EH (cell line): ENCODE data around the gene UNC13D.
A peak's percentile ranks its signal among the peaks of the same experiment; 100 is the strongest.
"Not testable (repeated sequence)": the region's sequence is repeated elsewhere in the genome, so short reads cannot be mapped to it uniquely, and the experiment has no call there.

Experiments
- DNase-seq: peaks from one replicate; pipeline ENCODE4 v3.0.0-alpha.2; 2015; ENCODE audit warnings: low read depth

Gene UNC13D

GRCh38 chr17:75874323-75875181, 30.3 kb upstream of the UNC13D start:
- DNase-seq = no peak

DNA sequence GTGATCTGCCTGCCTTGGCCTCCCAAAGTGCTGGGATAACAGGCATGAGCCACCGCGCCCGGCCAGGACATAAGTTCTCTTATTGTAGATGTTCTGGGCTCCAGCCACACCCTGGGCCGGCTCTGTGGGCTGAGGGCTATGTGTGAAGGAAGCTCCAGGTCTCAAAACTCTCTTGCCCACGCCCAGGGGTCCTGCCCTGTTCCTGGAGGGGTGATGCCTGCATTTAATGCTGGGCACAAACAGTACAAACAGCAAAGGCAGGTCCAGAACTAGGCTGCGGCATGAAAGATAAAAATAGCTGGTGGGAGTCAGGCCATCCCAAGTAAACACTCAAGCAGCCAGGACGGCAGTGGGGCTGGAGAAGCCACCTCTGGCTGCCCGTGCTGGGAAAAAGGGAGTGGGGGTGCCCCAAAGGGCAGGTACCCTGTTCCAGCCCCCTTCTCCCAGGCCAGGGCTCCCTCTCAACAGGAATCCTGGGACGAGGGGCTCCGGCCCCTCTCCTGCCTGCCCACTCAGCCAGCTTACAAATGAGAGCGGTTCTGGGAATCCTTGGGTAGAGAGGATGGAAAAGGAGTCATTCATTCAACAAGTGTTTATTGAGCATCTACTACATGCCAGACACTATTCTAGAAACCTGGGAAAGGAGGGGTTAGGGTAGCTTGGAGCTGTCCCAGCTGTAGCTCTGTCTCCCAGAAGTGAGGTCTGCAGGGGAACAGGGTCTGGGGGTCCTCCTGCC, 29.6 kb upstream of the UNC13D start:
- no peak for DNase-seq

- peak; percentile 89 for DNase-seq
Observed at GRCh38 chr17:75872434-75873351, 28.5 kb upstream of the UNC13D start.

DNA sequence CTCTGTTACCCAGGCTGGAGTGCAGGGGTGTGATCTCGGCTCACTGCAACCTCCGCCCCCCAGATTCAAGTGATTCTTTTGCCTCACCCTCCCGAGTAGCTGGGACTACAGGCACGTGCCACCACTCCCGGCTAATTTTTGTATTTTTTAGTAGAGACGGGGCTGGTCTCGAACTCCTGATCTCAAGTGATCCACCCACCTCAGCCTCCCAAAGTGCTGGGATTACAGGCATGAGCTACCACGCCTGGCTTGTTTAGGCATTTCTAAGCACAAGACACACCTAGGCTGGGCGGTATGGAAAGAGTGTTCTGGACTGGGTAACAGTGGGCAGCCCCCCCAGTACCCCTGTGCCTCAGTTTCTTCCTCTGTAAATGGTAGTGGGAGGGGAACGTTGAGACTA, 26.0 kb upstream of the UNC13D start:
- DNase-seq = not testable (repeated sequence)

DNA sequence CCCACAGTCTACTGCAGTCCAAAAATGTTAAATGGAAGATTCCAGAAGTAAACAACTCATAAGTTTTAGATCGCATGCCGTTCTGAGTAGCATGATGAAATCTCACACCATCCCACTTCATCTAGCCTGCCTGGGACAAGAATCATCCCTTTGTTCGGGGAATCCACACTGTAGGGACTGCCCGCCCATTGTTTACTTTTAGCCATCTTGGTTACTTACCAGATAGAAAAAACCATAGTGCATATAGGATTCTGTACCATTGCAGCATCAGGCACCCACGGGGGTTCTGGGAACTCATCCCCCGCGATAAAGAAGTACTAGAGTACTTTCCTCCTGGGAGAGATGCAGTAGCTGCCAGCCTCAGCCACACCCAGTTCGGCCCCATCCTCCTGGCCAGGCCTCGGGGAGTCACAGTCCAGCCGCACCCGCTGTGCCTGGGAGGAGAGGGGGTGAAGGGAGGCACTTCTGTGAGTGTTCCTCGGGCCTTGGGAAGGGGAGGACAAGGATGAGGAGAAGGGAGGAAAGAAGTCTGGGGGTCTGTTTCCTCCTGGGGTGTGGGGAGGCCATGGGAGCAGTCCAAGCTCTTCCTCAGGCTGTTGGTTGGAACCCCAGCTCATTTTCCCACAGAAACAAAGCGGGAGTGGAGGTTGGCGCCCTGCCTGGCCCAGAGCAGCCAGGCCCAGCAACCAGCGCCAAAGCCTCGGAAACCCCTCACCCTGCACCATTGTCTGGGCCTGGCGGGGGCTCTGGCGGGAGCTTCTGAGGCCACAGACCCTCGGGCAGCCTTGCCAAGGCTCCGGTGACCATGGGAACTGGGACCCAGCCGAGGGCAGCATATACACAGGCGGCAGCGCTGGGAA, 25.3 kb upstream of the UNC13D start:
- DNase-seq = peak; percentile 61

GRCh38 chr17:75868730-75869281, 24.6 kb upstream of the UNC13D start:
- not testable (repeated sequence) for DNase-seq

DNA sequence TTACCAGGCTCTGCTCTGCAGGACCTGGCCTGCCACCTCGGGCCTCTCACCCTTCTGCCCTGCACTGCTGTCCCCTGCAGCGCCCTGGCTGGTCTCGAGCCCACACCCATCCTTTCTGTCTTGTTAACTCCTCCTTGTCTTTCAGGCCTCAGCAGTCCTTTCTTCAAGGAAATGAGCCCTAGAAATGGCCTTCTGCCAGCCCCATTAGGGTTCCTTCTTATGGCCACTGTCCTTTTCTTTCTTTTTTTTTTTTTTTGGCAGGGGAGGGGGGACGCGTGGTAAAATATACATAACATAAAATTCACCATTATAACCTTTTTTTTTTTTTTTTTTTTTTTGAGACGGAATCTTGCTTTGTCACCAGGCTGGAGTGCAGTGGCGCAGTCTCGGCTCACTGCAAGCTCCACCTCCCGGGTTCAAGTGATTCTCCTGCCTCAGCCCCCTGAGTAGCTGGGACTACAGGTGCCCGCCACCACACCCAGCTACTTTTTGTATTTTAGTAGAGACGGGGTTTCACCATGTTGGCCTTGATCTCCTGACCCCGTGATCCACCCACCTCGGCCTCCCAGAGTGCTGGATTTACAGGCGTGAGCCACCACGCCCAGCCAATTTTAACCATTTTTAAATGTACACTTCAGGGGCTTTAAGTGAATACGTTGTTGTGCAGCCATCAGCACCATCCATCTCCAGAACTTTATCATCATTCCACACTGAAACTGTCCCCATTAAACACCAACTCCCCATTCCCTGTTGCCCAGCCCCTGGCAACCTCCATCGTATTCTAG, 21.4 kb upstream of the UNC13D start:
- not testable (repeated sequence) for DNase-seq

DNA sequence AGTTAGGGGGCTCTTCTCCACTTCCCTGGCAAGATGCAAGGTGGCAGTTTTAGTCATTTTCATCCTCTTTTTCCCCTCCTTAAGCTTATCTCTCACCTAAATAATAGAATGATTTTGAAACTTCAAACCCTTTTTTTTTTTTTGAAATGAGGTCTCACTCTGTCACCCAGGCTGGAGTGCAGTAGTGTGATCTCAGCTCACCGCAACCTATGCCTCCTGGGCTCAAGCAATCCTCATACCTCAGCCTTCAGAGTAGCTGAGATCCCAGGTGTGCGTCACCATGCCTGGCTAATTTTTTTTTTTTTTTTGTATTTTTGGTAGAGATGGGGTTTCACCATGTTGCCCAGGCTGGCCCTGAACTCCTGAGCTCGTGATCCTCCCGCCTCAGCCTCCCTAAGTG, 20.7 kb upstream of the UNC13D start:
- not testable (repeated sequence) for DNase-seq

GRCh38 chr17:75864448-75864871, 20.3 kb upstream of the UNC13D start:
- DNase-seq = peak; percentile 70

- DNase-seq = peak; percentile 31
Observed at GRCh38 chr17:75861927-75862317, 17.7 kb upstream of the UNC13D start.

- not testable (repeated sequence) for DNase-seq
Observed at GRCh38 chr17:75859358-75859757, 15.2 kb upstream of the UNC13D start.

- DNase-seq = no peak
Observed at GRCh38 chr17:75856062-75856756, 12.0 kb upstream of the UNC13D start.

- peak; percentile 100 for DNase-seq
Observed at GRCh38 chr17:75855310-75856061, 11.3 kb upstream of the UNC13D start, which contains the start of gene WBP2. TSS of gene WBP2 (minus strand) at chr17:75855335. CDS start at chr17:75855297, 38 bp downstream.

GRCh38 chr17:75854881-75855309, 10.7 kb upstream of the UNC13D start:
- DNase-seq = no peak

GRCh38 chr17:75854101-75854748, 10.0 kb upstream of the UNC13D start:
- DNase-seq = peak; percentile 85

- peak; percentile 81 for DNase-seq
Observed at GRCh38 chr17:75853433-75853832, 9.2 kb upstream of the UNC13D start.

- not testable (repeated sequence) for DNase-seq
Observed at GRCh38 chr17:75851693-75851991, 7.4 kb upstream of the UNC13D start.
